Mesothelial cell of epicardium (in vitro differentiated cells): ENCODE data around the gene TUBA8. TPM values are rescaled to one million over a fixed set of nuclear protein-coding genes. Genes with fewer than 3 reads are reported as not detected.
"Not testable (repeated sequence)": the region's sequence is repeated elsewhere in the genome, so short reads cannot be mapped to it uniquely, and the experiment has no call there.

ENCODE experiments used
- DNase-seq, 2 experiments: peaks; one replicate each; pipeline ENCODE4 v3.0.0; 2021; ENCODE audit warnings: low spot score in 2 of 2; ENCODE audit not compliant: unreplicated experiment in 2 of 2
- H3K27ac Mint-ChIP-seq: 2 replicates; pipeline ENCODE4 v1.8.0; 2021; ENCODE audit warnings: mixed read lengths
- H3K27me3 Mint-ChIP-seq: 2 replicates; pipeline ENCODE4 v1.8.0; 2021; ENCODE audit warnings: low read depth, mixed read lengths
- H3K36me3 Mint-ChIP-seq: 2 replicates; pipeline ENCODE4 v1.8.0; 2021; ENCODE audit warnings: mixed read lengths
- H3K4me1 Mint-ChIP-seq: 2 replicates; pipeline ENCODE4 v1.8.0; 2021; ENCODE audit warnings: mixed read lengths
- H3K4me3 Mint-ChIP-seq: 2 replicates; pipeline ENCODE4 v1.8.0; 2021; ENCODE audit warnings: mild to moderate bottlenecking, moderate library complexity, mixed read lengths
- H3K9me3 Mint-ChIP-seq: 2 replicates; pipeline ENCODE4 v1.8.0; 2021; ENCODE audit warnings: mixed read lengths
- total RNA-seq: library from RNA; stranded (reverse); gene quantifications from 3 replicates; pipeline ENCODE4 v1.2.1, GENCODE V29; 2021
- TF ChIP-seq, protein P1 (sequence below): fragments of 200-600 bp; sonication (generic); IDR thresholded peaks from one replicate; pipeline ENCODE4 v1.5.0; 2021; ENCODE audit warnings: antibody characterized with exemption; ENCODE audit not compliant: unreplicated experiment

The TUBA8 gene
- total RNA-seq, 1 donor from 2014 or later = 2.9 TPM

DNA sequence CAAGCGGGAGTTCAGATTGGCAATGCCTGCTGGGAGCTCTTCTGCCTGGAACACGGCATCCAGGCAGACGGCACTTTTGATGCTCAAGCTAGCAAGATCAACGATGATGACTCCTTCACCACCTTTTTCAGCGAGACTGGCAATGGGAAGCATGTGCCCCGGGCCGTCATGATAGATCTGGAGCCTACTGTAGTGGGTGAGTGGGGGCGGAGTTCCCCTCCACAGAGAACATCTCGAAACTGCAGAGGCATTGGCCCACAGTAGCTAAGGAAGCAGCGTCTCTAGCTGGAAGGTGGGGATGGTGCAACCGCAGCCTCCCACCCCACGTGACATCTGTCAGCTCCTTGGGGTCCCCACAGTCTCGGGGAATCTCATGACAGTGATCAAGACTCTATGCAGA is 10.9 kb downstream of the TUBA8 start:
- peaks cover 4% of the 10 kb centered on the region for H3K36me3 Mint-ChIP-seq
- H3K4me3 Mint-ChIP-seq = no peak overlapping the region
- TF ChIP-seq, protein P1, sequence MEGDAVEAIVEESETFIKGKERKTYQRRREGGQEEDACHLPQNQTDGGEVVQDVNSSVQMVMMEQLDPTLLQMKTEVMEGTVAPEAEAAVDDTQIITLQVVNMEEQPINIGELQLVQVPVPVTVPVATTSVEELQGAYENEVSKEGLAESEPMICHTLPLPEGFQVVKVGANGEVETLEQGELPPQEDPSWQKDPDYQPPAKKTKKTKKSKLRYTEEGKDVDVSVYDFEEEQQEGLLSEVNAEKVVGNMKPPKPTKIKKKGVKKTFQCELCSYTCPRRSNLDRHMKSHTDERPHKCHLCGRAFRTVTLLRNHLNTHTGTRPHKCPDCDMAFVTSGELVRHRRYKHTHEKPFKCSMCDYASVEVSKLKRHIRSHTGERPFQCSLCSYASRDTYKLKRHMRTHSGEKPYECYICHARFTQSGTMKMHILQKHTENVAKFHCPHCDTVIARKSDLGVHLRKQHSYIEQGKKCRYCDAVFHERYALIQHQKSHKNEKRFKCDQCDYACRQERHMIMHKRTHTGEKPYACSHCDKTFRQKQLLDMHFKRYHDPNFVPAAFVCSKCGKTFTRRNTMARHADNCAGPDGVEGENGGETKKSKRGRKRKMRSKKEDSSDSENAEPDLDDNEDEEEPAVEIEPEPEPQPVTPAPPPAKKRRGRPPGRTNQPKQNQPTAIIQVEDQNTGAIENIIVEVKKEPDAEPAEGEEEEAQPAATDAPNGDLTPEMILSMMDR = no peak
- DNase-seq = no peak
- no peaks in the 10 kb centered on the region for H3K27me3 Mint-ChIP-seq
- H3K4me1 Mint-ChIP-seq = no peaks in the 10 kb centered on the region
- H3K9me3 Mint-ChIP-seq = no peaks in the 10 kb centered on the region
- no peak overlapping the region for H3K27ac Mint-ChIP-seq

DNA sequence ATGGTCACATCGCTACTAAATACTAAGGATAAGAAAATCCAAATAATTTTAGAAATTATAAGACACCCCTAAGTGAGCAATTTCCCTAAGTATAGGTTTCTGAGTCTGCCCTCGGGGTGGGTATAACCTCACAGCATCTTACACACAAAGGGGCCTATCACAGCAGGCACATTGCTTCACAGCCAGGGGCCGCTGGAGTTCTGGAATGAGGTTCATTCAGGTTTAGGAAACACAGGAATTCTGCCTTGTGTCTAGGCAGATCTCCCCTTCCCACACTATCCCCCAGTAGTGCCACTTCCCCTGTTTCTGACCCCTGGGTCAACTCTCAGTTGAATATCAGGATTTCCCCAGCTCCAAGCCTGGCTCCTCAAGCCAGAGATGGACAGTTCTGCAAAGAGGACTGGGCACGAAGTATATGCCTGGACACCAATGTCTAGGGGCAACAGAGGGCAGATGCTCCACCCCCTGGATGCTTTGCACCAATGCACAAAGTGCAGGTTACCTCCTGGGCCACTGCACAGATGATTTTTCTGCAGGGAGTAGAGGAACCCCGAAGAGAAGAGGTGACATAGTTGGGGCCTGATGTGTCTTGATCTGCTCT is 11.4 kb downstream of the TUBA8 start:
- Mint-ChIP-seq H3K27ac (no peak overlapping the region), H3K4me1 (no peaks in the 10 kb centered on the region), H3K9me3 (no peaks in the 10 kb centered on the region), H3K36me3 (peaks cover 8% of the 10 kb centered on the region), H3K27me3 (no peaks in the 10 kb centered on the region), H3K4me3 (no peak overlapping the region)
- TF ChIP-seq, protein P1 = no peak
- DNase-seq = no peak

DNA sequence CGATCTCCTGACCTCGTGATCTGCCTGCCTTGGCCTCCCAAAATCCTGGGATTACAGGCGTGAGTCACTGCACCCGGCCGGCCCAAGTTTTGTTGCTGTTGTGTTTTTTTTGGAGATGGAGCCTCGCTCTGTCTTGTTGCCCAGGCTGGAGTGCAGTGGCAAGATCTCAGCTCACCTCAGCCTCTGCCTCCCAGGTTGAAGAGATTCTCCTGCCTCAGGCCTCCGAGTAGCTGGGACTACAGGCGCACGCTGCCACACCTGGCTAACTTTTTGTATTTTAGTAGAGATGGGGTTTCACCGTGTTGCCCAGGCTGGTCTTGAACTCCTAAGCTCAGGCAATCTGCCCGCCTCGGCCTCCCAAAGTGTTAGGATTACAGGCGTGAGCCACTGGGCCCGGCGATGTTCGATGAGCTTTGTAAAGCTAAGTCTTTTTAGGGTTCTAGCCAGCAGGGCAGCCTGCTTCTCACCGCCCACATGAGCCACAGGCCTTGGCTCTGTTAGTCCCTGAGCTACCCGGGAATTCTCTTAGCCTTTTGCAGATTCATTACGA is 12.9 kb downstream of the TUBA8 start:
- H3K4me3 Mint-ChIP-seq, H3K27ac Mint-ChIP-seq, DNase-seq, H3K4me1 Mint-ChIP-seq, H3K9me3 Mint-ChIP-seq, H3K27me3 Mint-ChIP-seq: not testable (repeated sequence)
- H3K36me3 Mint-ChIP-seq = peaks cover 11% of the 10 kb centered on the region

DNA sequence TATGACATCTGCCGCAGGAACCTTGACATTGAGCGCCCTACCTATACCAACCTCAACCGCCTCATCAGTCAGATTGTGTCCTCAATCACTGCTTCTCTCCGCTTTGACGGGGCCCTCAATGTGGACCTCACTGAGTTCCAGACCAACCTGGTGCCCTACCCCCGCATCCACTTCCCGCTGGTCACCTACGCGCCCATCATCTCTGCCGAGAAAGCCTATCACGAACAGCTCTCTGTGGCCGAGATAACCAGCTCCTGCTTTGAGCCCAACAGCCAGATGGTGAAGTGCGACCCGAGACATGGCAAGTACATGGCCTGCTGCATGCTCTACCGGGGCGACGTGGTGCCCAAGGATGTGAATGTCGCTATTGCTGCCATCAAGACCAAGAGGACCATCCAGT is 16.0 kb downstream of the TUBA8 start:
- TF ChIP-seq, protein P1 = no peak
- no peak for DNase-seq
- Mint-ChIP-seq H3K9me3 (no peaks in the 10 kb centered on the region), H3K36me3 (peaks cover 12% of the 10 kb centered on the region), H3K4me3 (no peak overlapping the region), H3K27ac (no peak overlapping the region), H3K27me3 (no peaks in the 10 kb centered on the region), H3K4me1 (no peaks in the 10 kb centered on the region)

DNA sequence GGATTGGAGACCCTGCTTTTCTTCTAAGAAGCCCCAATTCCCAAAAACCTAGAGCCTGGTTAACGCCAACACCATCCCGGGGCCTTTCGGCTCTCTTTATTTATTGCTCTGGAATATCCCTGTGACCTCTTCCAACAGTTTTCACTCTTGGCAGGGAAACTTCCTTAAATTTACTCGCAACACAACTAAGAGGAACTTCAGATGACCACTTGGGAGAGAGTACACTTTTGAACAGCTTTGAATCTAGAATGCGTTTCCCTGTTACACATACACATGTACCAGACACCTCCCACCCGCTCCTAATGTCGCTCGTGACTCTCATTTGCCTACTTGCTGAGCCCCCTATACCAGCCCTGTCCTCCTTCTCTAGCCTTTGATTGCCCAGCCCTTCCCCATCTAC is 19.4 kb downstream of the TUBA8 start:
- Mint-ChIP-seq H3K4me3 (no peak overlapping the region), H3K36me3 (peaks cover 16% of the 10 kb centered on the region), H3K27me3 (no peaks in the 10 kb centered on the region), H3K27ac (no peak overlapping the region), H3K9me3 (no peaks in the 10 kb centered on the region), H3K4me1 (no peaks in the 10 kb centered on the region)
- no peak for DNase-seq
- TF ChIP-seq, protein P1 = no peak

DNA sequence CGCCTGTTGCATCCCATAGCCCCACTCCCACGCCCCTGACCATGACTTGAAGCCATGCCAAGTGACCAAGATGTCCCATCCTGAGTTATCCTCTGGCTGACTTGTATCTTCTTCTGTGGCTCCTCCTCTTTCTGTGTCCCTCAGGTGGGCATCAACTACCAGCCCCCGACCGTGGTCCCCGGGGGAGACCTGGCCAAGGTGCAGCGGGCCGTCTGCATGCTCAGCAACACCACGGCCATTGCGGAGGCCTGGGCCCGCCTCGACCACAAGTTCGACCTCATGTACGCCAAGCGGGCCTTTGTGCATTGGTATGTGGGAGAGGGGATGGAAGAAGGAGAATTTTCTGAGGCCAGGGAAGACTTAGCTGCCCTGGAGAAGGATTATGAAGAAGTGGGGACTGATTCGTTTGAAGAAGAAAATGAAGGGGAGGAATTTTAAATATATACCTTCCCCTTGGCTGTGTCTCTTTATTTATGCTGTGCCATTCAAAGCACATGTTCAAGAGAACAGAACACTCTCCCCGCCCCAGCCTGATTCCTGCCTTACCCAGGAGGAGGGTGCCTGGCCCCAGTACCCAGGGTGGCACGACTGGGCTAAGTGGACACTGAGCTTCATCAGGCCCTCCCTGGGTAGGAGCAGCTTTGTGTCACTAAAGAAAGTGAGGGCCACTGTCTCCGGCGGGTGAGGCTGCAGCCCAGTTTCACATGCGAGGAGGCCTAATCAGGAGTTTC is 20.3 kb downstream of the TUBA8 start:
- Mint-ChIP-seq H3K4me1 (no peaks in the 10 kb centered on the region), H3K4me3 (no peak overlapping the region), H3K27me3 (no peaks in the 10 kb centered on the region), H3K36me3 (peaks cover 16% of the 10 kb centered on the region), H3K27ac (no peak overlapping the region), H3K9me3 (no peaks in the 10 kb centered on the region)
- TF ChIP-seq, protein P1 = no peak
- DNase-seq = no peak
